ENCODE results near the gene PDE4D.
A peak's percentile ranks its signal among the peaks of the same experiment; 100 is the strongest.
"Not testable (repeated sequence)": the region's sequence is repeated elsewhere in the genome, so short reads cannot be mapped to it uniquely, and the experiment has no call there.

The PDE4D gene

GRCh38 chr5:59798862-59799667 lies 94.5 kb downstream of the PDE4D start:
- DNase-seq, result peak; percentile 24

GRCh38 chr5:59795141-59795540 lies 98.4 kb downstream of the PDE4D start:
- no peak for DNase-seq

GRCh38 chr5:59792983-59793585 lies 100.4 kb downstream of the PDE4D start:
- DNase-seq, result no peak

GRCh38 chr5:59791617-59792016 lies 101.9 kb downstream of the PDE4D start:
- no peak for DNase-seq

- no peak for DNase-seq
These were observed 102.6 kb downstream of the PDE4D start for GRCh38 chr5:59790776-59791475.

GRCh38 chr5:59790376-59790775 lies 103.2 kb downstream of the PDE4D start:
- no peak for DNase-seq

- DNase-seq, result no peak
These were observed 103.6 kb downstream of the PDE4D start for GRCh38 chr5:59789894-59790293.

GRCh38 chr5:59789197-59789596 lies 104.3 kb downstream of the PDE4D start:
- DNase-seq, result no peak

- no peak for DNase-seq
These were observed 107.2 kb downstream of the PDE4D start for GRCh38 chr5:59786334-59786805.

- DNase-seq, result no peak
These were observed 107.7 kb downstream of the PDE4D start for GRCh38 chr5:59785676-59786333.

- not testable (repeated sequence) for DNase-seq
These were observed 108.8 kb downstream of the PDE4D start for GRCh38 chr5:59784708-59785107.

GRCh38 chr5:59783264-59783663 lies 110.3 kb downstream of the PDE4D start:
- no peak for DNase-seq

- no peak for DNase-seq
These were observed 110.7 kb downstream of the PDE4D start for GRCh38 chr5:59782856-59783255.

GRCh38 chr5:59779453-59779852 lies 114.1 kb downstream of the PDE4D start:
- no peak for DNase-seq

- DNase-seq, result no peak
These were observed 116.5 kb downstream of the PDE4D start for GRCh38 chr5:59777028-59777427.

- DNase-seq, result no peak
These were observed 120.2 kb downstream of the PDE4D start for GRCh38 chr5:59773294-59773693.

GRCh38 chr5:59772757-59773156 lies 120.8 kb downstream of the PDE4D start:
- no peak for DNase-seq

GRCh38 chr5:59772206-59772605 lies 121.3 kb downstream of the PDE4D start:
- DNase-seq, result no peak

GRCh38 chr5:59770953-59771352 lies 122.6 kb downstream of the PDE4D start:
- DNase-seq, result no peak

- no peak for DNase-seq
These were observed 123.7 kb downstream of the PDE4D start for GRCh38 chr5:59769832-59770231.

GRCh38 chr5:59769041-59769360 lies 124.5 kb downstream of the PDE4D start:
- no peak for DNase-seq

- DNase-seq, result peak; percentile 78
These were observed 125.1 kb downstream of the PDE4D start for GRCh38 chr5:59768152-59769040.
